ENCODE data around the gene EXOC6B.

- TF ChIP-seq ZC3H10 (CRISPR knock-in tag; IDR thresholded peaks at IDR 0.05) (no peak), RARB (CRISPR knock-in tag; IDR thresholded peaks at IDR 0.05) (no peak), ZNF565 (CRISPR knock-in tag; conservative IDR thresholded peaks at IDR 0.05; ENCODE audit: low read depth) (no peak), CSDC2 (CRISPR knock-in tag; IDR thresholded peaks at IDR 0.05) (no peak), TSHZ2 (CRISPR knock-in tag; IDR thresholded peaks at IDR 0.05) (no peak), OSR1 (CRISPR knock-in tag; IDR thresholded peaks at IDR 0.05) (no peak), ZFP30 (CRISPR knock-in tag; IDR thresholded peaks at IDR 0.05) (no peak)
- TF ChIP-seq, protein P1, sequence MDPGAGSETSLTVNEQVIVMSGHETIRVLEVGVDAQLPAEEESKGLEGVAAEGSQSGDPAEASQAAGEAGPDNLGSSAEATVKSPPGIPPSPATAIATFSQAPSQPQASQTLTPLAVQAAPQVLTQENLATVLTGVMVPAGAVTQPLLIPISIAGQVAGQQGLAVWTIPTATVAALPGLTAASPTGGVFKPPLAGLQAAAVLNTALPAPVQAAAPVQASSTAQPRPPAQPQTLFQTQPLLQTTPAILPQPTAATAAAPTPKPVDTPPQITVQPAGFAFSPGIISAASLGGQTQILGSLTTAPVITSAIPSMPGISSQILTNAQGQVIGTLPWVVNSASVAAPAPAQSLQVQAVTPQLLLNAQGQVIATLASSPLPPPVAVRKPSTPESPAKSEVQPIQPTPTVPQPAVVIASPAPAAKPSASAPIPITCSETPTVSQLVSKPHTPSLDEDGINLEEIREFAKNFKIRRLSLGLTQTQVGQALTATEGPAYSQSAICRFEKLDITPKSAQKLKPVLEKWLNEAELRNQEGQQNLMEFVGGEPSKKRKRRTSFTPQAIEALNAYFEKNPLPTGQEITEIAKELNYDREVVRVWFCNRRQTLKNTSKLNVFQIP (CRISPR knock-in tag; IDR thresholded peaks at IDR 0.05; ENCODE audit: borderline replicate concordance, low read depth): no peak
These were observed 329.4 kb downstream of the EXOC6B start for GRCh38 chr2:72496479-72496878.

Data from SK-N-SH treated with all-trans-retinoic acid at 6 μM for 48 hours (cell line).